Activated CD4-positive, alpha-beta T cell treated with anti-CD3 and anti-CD28 coated beads for 36 hours (primary cell): Measurements from ENCODE around the gene RPL7A. TPM values are rescaled to one million over a fixed set of nuclear protein-coding genes. Genes with fewer than 3 reads are reported as not detected.
"Not testable (repeated sequence)": the region's sequence is repeated elsewhere in the genome, so short reads cannot be mapped to it uniquely, and the experiment has no call there.

ENCODE experiments used
- ATAC-seq: fragments of 200-7000 bp; cut with Tn5 transposase; one replicate; pipeline ENCODE4 v1.10.0; 2021; ENCODE audit warnings: mild to moderate bottlenecking, moderate library complexity
- CTCF ChIA-PET: fragments of 350-600 bp; sonication (Branson Sonifier 250); formaldehyde crosslinking; loops from one replicate; lab custom pipeline; 2021; ENCODE audit warnings: antibody characterized with exemption; lab: Charles Lee
- POLR2A ChIA-PET: fragments of 350-600 bp; sonication (Branson Sonifier 250); formaldehyde crosslinking; loops from one replicate; lab custom pipeline; 2021; ENCODE audit warnings: antibody characterized with exemption, inconsistent platforms; lab: Charles Lee
- DNase-seq: peaks from one replicate; pipeline ENCODE4 v3.0.0-alpha.2; 2020
- H3K27ac Mint-ChIP-seq: one replicate; pipeline ENCODE4 v1.8.0; 2021; ENCODE audit warnings: mixed read lengths
- H3K27me3 Mint-ChIP-seq: one replicate; pipeline ENCODE4 v1.8.0; 2021; ENCODE audit warnings: mixed read lengths
- H3K36me3 Mint-ChIP-seq: one replicate; pipeline ENCODE4 v1.8.0; 2021; ENCODE audit warnings: low read depth, mixed read lengths
- H3K4me1 Mint-ChIP-seq: one replicate; pipeline ENCODE4 v1.8.0; 2021; ENCODE audit warnings: mixed read lengths
- H3K4me3 Mint-ChIP-seq: one replicate; pipeline ENCODE4 v1.8.0; 2021; ENCODE audit warnings: mild to moderate bottlenecking, moderate library complexity, mixed read lengths
- H3K9me3 Mint-ChIP-seq: one replicate; pipeline ENCODE4 v1.8.0; 2021; ENCODE audit warnings: low read depth, mixed read lengths
- intact Hi-C, 2 experiments: fragments of 100-400 bp; cut with DNase I in 1 of 2; cut with micrococcal nuclease in 1 of 2; formaldehyde crosslinking; loops; one replicate each; pipeline versions ENCODE4 v1.14.2 to v1.15.1; 2022 to 2024; cut with DNase I, micrococcal nuclease
- total RNA-seq, 2 experiments: library from RNA; stranded (reverse); gene quantifications; one replicate each; pipeline ENCODE4 v1.2.3, GENCODE V29; 2021

The RPL7A gene
- total RNA-seq, 2 experiments from 2014 or later = 3,179 to 3,246 TPM

GRCh38 chr9:133309608-133310007 lies 38.4 kb upstream of the RPL7A start:
- intact Hi-C loops = no loop called here

GRCh38 chr9:133315997-133316396 lies 32.0 kb upstream of the RPL7A start:
- DNase-seq (no peak), ATAC-seq (no peak)
- POLR2A ChIA-PET = no interaction called here
- Mint-ChIP-seq H3K4me3 (no peak overlapping the region), H3K4me1 (no peaks in the 10 kb centered on the region), H3K27ac (no peak overlapping the region), H3K27me3 (no peaks in the 10 kb centered on the region), H3K9me3 (no peaks in the 10 kb centered on the region), H3K36me3 (no peaks in the 10 kb centered on the region)
- CTCF ChIA-PET = no interaction called here
- intact Hi-C loops = no loop called here

More at GRCh38 chr9:133309608-133310007, 38.4 kb upstream of the RPL7A start:
- CTCF ChIA-PET = no interaction called here
- ATAC-seq (no peak), DNase-seq (no peak)
- POLR2A ChIA-PET = no interaction called here
- H3K4me3 Mint-ChIP-seq = no peak overlapping the region
- H3K36me3 Mint-ChIP-seq = no peaks in the 10 kb centered on the region
- no peaks in the 10 kb centered on the region for H3K4me1 Mint-ChIP-seq
- no peak overlapping the region for H3K27ac Mint-ChIP-seq
- no peaks in the 10 kb centered on the region for H3K9me3 Mint-ChIP-seq
- no peaks in the 10 kb centered on the region for H3K27me3 Mint-ChIP-seq

- intact Hi-C loops, H3K27me3 Mint-ChIP-seq, H3K4me3 Mint-ChIP-seq, H3K27ac Mint-ChIP-seq, H3K9me3 Mint-ChIP-seq, H3K4me1 Mint-ChIP-seq, POLR2A ChIA-PET, H3K36me3 Mint-ChIP-seq, ATAC-seq, CTCF ChIA-PET, DNase-seq: not testable (repeated sequence)
These were observed 30.5 kb upstream of the RPL7A start for GRCh38 chr9:133317551-133317950.

GRCh38 chr9:133320421-133320881 lies 27.6 kb upstream of the RPL7A start:
- no peak for ATAC-seq
- Mint-ChIP-seq H3K36me3 (no peaks in the 10 kb centered on the region), H3K27me3 (no peaks in the 10 kb centered on the region), H3K4me3 (no peak overlapping the region), H3K27ac (no peak overlapping the region), H3K4me1 (no peaks in the 10 kb centered on the region), H3K9me3 (no peaks in the 10 kb centered on the region)
- no peak for DNase-seq
- ChIA-PET CTCF (no interaction called here), POLR2A (no interaction called here)
- intact Hi-C loops = no loop called here

- ChIA-PET POLR2A (no interaction called here), CTCF (no interaction called here)
- no peak for DNase-seq
- Mint-ChIP-seq H3K9me3 (no peaks in the 10 kb centered on the region), H3K27ac (no peak overlapping the region), H3K36me3 (no peaks in the 10 kb centered on the region), H3K4me1 (no peaks in the 10 kb centered on the region), H3K27me3 (no peaks in the 10 kb centered on the region), H3K4me3 (no peak overlapping the region)
- intact Hi-C loops = no loop called here
- no peak for ATAC-seq
These were observed 26.5 kb upstream of the RPL7A start for GRCh38 chr9:133321411-133321935.

- H3K4me1 Mint-ChIP-seq = no peaks in the 10 kb centered on the region
- no peak overlapping the region for H3K27ac Mint-ChIP-seq
- H3K4me3 Mint-ChIP-seq = no peak overlapping the region
- DNase-seq = no peak
- no peaks in the 10 kb centered on the region for H3K27me3 Mint-ChIP-seq
- ATAC-seq = no peak
- ChIA-PET CTCF (no interaction called here), POLR2A (interaction anchor here (0.5 kb wide), 1 partner anchor 25 kb away, joined by 3 read pairs; the partner anchor contains the start of genes MED22 and RPL7A)
- intact Hi-C loops = no loop called here
- no peaks in the 10 kb centered on the region for H3K9me3 Mint-ChIP-seq
- no peaks in the 10 kb centered on the region for H3K36me3 Mint-ChIP-seq
These were observed 25.3 kb upstream of the RPL7A start for GRCh38 chr9:133322701-133323100.

- intact Hi-C loops = no loop called here
- CTCF ChIA-PET = no interaction called here
- Mint-ChIP-seq H3K36me3 (no peaks in the 10 kb centered on the region), H3K9me3 (no peaks in the 10 kb centered on the region), H3K4me1 (no peaks in the 10 kb centered on the region), H3K4me3 (no peak overlapping the region), H3K27me3 (no peaks in the 10 kb centered on the region), H3K27ac (no peak overlapping the region)
- ATAC-seq (no peak), DNase-seq (no peak)
- POLR2A ChIA-PET = interaction anchor here (0.5 kb wide), 1 partner anchor 25 kb away, joined by 3 read pairs; the partner anchor contains the start of genes MED22 and RPL7A
These were observed 24.8 kb upstream of the RPL7A start for GRCh38 chr9:133323211-133323610.

GRCh38 chr9:133323991-133324703 lies 23.9 kb upstream of the RPL7A start:
- no peaks in the 10 kb centered on the region for H3K4me1 Mint-ChIP-seq
- intact Hi-C loops = no loop called here
- H3K27me3 Mint-ChIP-seq = no peaks in the 10 kb centered on the region
- peaks cover 3% of the 10 kb centered on the region for H3K36me3 Mint-ChIP-seq
- H3K27ac Mint-ChIP-seq = no peak overlapping the region
- no peak for ATAC-seq
- DNase-seq = no peak
- ChIA-PET CTCF (no interaction called here), POLR2A (no interaction called here)
- H3K4me3 Mint-ChIP-seq = no peak overlapping the region
- no peaks in the 10 kb centered on the region for H3K9me3 Mint-ChIP-seq

- H3K9me3 Mint-ChIP-seq, H3K27me3 Mint-ChIP-seq, H3K4me3 Mint-ChIP-seq, ATAC-seq, H3K4me1 Mint-ChIP-seq, DNase-seq, H3K27ac Mint-ChIP-seq, intact Hi-C loops, CTCF ChIA-PET, POLR2A ChIA-PET: not testable (repeated sequence)
- H3K36me3 Mint-ChIP-seq = peaks cover 16% of the 10 kb centered on the region
These were observed 21.0 kb upstream of the RPL7A start for GRCh38 chr9:133327021-133327420.

GRCh38 chr9:133327834-133328484 lies 20.1 kb upstream of the RPL7A start:
- intact Hi-C loops = no loop called here
- DNase-seq = no peak
- Mint-ChIP-seq H3K4me3 (no peak overlapping the region), H3K36me3 (peaks cover 25% of the 10 kb centered on the region), H3K27ac (no peak overlapping the region), H3K9me3 (no peaks in the 10 kb centered on the region), H3K4me1 (peaks cover 5% of the 10 kb centered on the region), H3K27me3 (no peaks in the 10 kb centered on the region)
- CTCF ChIA-PET = no interaction called here
- POLR2A ChIA-PET = no interaction called here
- no peak for ATAC-seq

- Mint-ChIP-seq H3K4me1 (peaks cover 16% of the 10 kb centered on the region), H3K36me3 (peaks cover 38% of the 10 kb centered on the region)
- intact Hi-C loops = loop anchor here (5.0 to 10.0 kb wide), 2 partner anchors 37 to 145 kb away; no protein-coding TSS in a partner anchor
- H3K4me3 Mint-ChIP-seq, H3K27ac Mint-ChIP-seq, POLR2A ChIA-PET, H3K9me3 Mint-ChIP-seq, DNase-seq, H3K27me3 Mint-ChIP-seq, ATAC-seq: not testable (repeated sequence)
- CTCF ChIA-PET = interaction anchor here (0.5 to 2.6 kb wide), 13 partner anchors 10 to 180 kb away, joined by 3 to 18 read pairs (median 5); partner anchors contain the start of genes MED22, RPL7A and STKLD1
These were observed 18.5 kb upstream of the RPL7A start for GRCh38 chr9:133329306-133330156.
